H1 (cell line): ENCODE measurements around the gene TLR9. TPM values are rescaled to one million over a fixed set of nuclear protein-coding genes. Genes with fewer than 3 reads are reported as not detected.

Experiments
- CTCF ChIA-PET: fragments of 300-600 bp; sonication (Branson Sonifier 250); formaldehyde crosslinking; loops from one replicate; lab custom pipeline; 2021; ENCODE audit not compliant: partially characterized antibody; lab: Charles Lee
- POLR2A ChIA-PET: fragments of 300-600 bp; sonication (Branson Sonifier 250); formaldehyde crosslinking; loops from one replicate; lab custom pipeline; 2021; ENCODE audit warnings: inconsistent platforms; ENCODE audit not compliant: partially characterized antibody; lab: Charles Lee
- DNase-seq, 2 experiments: peaks; one replicate each; pipeline versions ENCODE4 v3.0.0 to v3.0.0-alpha.2; 2010 to 2022; ENCODE audit warnings: low spot score in 2 of 2, low read depth in 1 of 2, mixed read lengths in 1 of 2
- FAIRE-seq: peaks from 2 replicates; lab custom pipeline; 2011; peaks lifted over from hg19 to GRCh38; lab: Jason Lieb, UNC
- H2AFZ ChIP-seq: 2 replicates; pipeline ENCODE4 v1.8.1; 2012; ENCODE audit warnings: low read length, inconsistent platforms
- H2AK5ac ChIP-seq: 2 replicates; pipeline ENCODE4 v1.6.1; 2013; ENCODE audit warnings: low read depth, low read length
- H2BK120ac ChIP-seq: replicated peaks from 2 replicates; pipeline ENCODE3; 2013; ENCODE audit warnings: low read depth, low read length, inconsistent platforms
- H2BK12ac ChIP-seq: 2 replicates; pipeline ENCODE4 v1.6.1; 2013; ENCODE audit warnings: low read depth, low read length
- H2BK15ac ChIP-seq: 2 replicates; pipeline ENCODE4 v1.6.1; 2013; ENCODE audit warnings: low read length
- H2BK20ac ChIP-seq: 2 replicates; pipeline ENCODE4 v1.6.1; 2013; ENCODE audit warnings: low read length
- H2BK5ac ChIP-seq: 2 replicates; pipeline ENCODE4 v1.6.1; 2013; ENCODE audit warnings: low read depth, low read length
- H3K14ac ChIP-seq: 2 replicates; pipeline ENCODE4 v1.6.1; 2013; ENCODE audit warnings: inconsistent platforms; ENCODE audit not compliant: insufficient read length
- H3K18ac ChIP-seq: 2 replicates; pipeline ENCODE4 v1.6.1; 2013; ENCODE audit warnings: low read length; ENCODE audit errors: extremely low read depth
- H3K23ac ChIP-seq: 2 replicates; pipeline ENCODE4 v1.6.1; 2013; ENCODE audit warnings: inconsistent platforms; ENCODE audit not compliant: insufficient read length
- H3K23me2 ChIP-seq: 2 replicates; pipeline ENCODE4 v1.6.1; 2013; ENCODE audit warnings: low read depth, low read length
- H3K27ac ChIP-seq: 2 replicates; pipeline ENCODE4 v1.6.1; 2011; ENCODE audit warnings: low read depth, low read length, inconsistent platforms
- H3K27me3 ChIP-seq, 4 experiments: replicated peaks in 1 of 4; 1 replicate in 1 of 4; 2 replicates in 3 of 4; pipeline versions ENCODE4 v1.6.1 to v1.8.1; 2011 to 2013; ENCODE audit warnings: low read length in 3 of 4, mild to moderate bottlenecking in 3 of 4, inconsistent platforms in 2 of 4, mixed read lengths in 2 of 4, moderate library complexity in 1 of 4; ENCODE audit not compliant: control insufficient read depth in 3 of 4, insufficient read depth in 3 of 4; ENCODE audit errors: extremely low read depth in 1 of 4
- H3K36me3 ChIP-seq, 4 experiments: 2 replicates each; pipeline versions ENCODE4 v1.6.1 to v1.8.1; 2011 to 2013; ENCODE audit warnings: mild to moderate bottlenecking in 4 of 4, low read length in 3 of 4, moderate library complexity in 2 of 4, control low read depth in 1 of 4, inconsistent platforms in 1 of 4; ENCODE audit not compliant: insufficient read depth in 4 of 4, control insufficient read depth in 2 of 4
- H3K4ac ChIP-seq: replicated peaks from 2 replicates; pipeline ENCODE3; 2013; ENCODE audit warnings: low read length, low read depth, mixed read lengths, inconsistent platforms; ENCODE audit not compliant: insufficient read length
- H3K4me1 ChIP-seq, 4 experiments: replicated peaks in 1 of 4; 1 replicate in 1 of 4; 2 replicates in 3 of 4; pipeline versions ENCODE4 v1.6.1 to v1.8.1; 2011 to 2013; ENCODE audit warnings: low read length in 3 of 4, inconsistent platforms in 2 of 4, mixed read lengths in 1 of 4; ENCODE audit not compliant: insufficient read depth in 4 of 4, control insufficient read depth in 3 of 4
- H3K4me2 ChIP-seq, 2 experiments: 2 replicates each; pipeline versions ENCODE4 v1.6.1 to v1.8.1; 2011 to 2013; ENCODE audit warnings: low read depth in 2 of 2, low read length in 2 of 2, control low read depth in 1 of 2, inconsistent platforms in 1 of 2, mild to moderate bottlenecking in 1 of 2; ENCODE audit not compliant: insufficient read depth in 1 of 2
- H3K4me3 ChIP-seq, 4 experiments: fragments of 200-600, 300-600 bp in 1 of 4; sonication (generic), shearing (Covaris generic), sonication (Bioruptor Twin) in 1 of 4; 2 replicates each; pipeline versions ENCODE4 v1.5.1 to v1.8.1; 2011 to 2016; ENCODE audit warnings: low read length in 4 of 4, low read depth in 3 of 4, control low read depth in 2 of 4, inconsistent platforms in 2 of 4, mild to moderate bottlenecking in 2 of 4, mixed read lengths in 1 of 4, moderate library complexity in 1 of 4; ENCODE audit not compliant: insufficient read depth in 2 of 4; ENCODE audit errors: extremely low read depth in 1 of 4
- H3K56ac ChIP-seq: replicated peaks from 2 replicates; pipeline ENCODE3; 2013; ENCODE audit warnings: low read depth, mild to moderate bottlenecking, mixed read lengths, low read length, inconsistent platforms; ENCODE audit not compliant: insufficient read length
- H3K79me1 ChIP-seq: 2 replicates; pipeline ENCODE4 v1.6.1; 2013; ENCODE audit warnings: low read depth, low read length, control low read depth
- H3K79me2 ChIP-seq, 2 experiments: 2 replicates each; pipeline versions ENCODE4 v1.6.1 to v1.8.1; 2012 to 2013; ENCODE audit warnings: low read length in 2 of 2, mild to moderate bottlenecking in 2 of 2, inconsistent platforms in 1 of 2; ENCODE audit not compliant: insufficient read depth in 2 of 2, control insufficient read depth in 1 of 2
- H3K9ac ChIP-seq, 4 experiments: replicated peaks in 1 of 4; 1 replicate in 1 of 4; 2 replicates in 3 of 4; pipeline versions ENCODE4 v1.6.1 to v1.8.1; 2011 to 2013; ENCODE audit warnings: low read depth in 3 of 4, low read length in 3 of 4, control low read depth in 2 of 4, mild to moderate bottlenecking in 2 of 4, moderate library complexity in 2 of 4, inconsistent platforms in 1 of 4; ENCODE audit errors: extremely low read depth in 1 of 4
- H3K9me3 ChIP-seq, 2 experiments: 2 replicates each; pipeline versions ENCODE4 v1.6.1 to v1.8.1; 2012 to 2013; ENCODE audit warnings: mild to moderate bottlenecking in 2 of 2, moderate library complexity in 2 of 2, control low read depth in 1 of 2, inconsistent platforms in 1 of 2, low read depth in 1 of 2, low read length in 1 of 2, mixed read lengths in 1 of 2; ENCODE audit not compliant: insufficient read depth in 2 of 2
- H4K20me1 ChIP-seq, 2 experiments: replicated peaks in 1 of 2; 2 replicates each; pipeline versions ENCODE3 to v1.8.1; 2011 to 2013; ENCODE audit warnings: inconsistent platforms in 2 of 2, low read length in 2 of 2, mild to moderate bottlenecking in 1 of 2; ENCODE audit not compliant: insufficient read depth in 2 of 2, control insufficient read depth in 1 of 2
- H4K5ac ChIP-seq: 2 replicates; pipeline ENCODE4 v1.6.1; 2013; ENCODE audit warnings: low read length, low read depth, mixed read lengths, inconsistent platforms; ENCODE audit not compliant: insufficient read length
- H4K8ac ChIP-seq: 2 replicates; pipeline ENCODE4 v1.8.0; 2013; ENCODE audit warnings: mild to moderate bottlenecking, moderate library complexity, low read length, inconsistent platforms; ENCODE audit not compliant: insufficient read depth; ENCODE audit errors: extremely low read depth
- H4K91ac ChIP-seq: replicated peaks from 2 replicates; pipeline ENCODE3; 2013; ENCODE audit warnings: low read length, mixed read lengths, inconsistent platforms; ENCODE audit not compliant: insufficient read length
- CBX8 ChIP-seq: fragments of 300-800, 300-1000 bp; sonication (generic); IDR thresholded peaks from 2 replicates; pipeline ENCODE4 v1.7.1; 2016; ENCODE audit warnings: low read depth, low read length, borderline replicate concordance
- CEBPB ChIP-seq: IDR thresholded peaks from 2 replicates; pipeline ENCODE4 v1.6.1; 2012; ENCODE audit warnings: low read depth, low read length
- CHD1 ChIP-seq: IDR thresholded peaks from 2 replicates; pipeline ENCODE4 v1.6.1; 2012; ENCODE audit warnings: low read depth, low read length, improper control_type of control experiment
- CHD2 ChIP-seq: IDR thresholded peaks from 2 replicates; pipeline ENCODE4 v1.6.1; 2012; ENCODE audit warnings: low read length, improper control_type of control experiment
- JUN ChIP-seq: IDR thresholded peaks from 2 replicates; pipeline ENCODE4 v1.6.1; 2011; ENCODE audit warnings: low read depth, mild to moderate bottlenecking, improper control_type of control experiment, low read length
- JUND ChIP-seq: IDR thresholded peaks from 2 replicates; pipeline ENCODE4 v1.6.1; 2011; ENCODE audit warnings: mild to moderate bottlenecking, improper control_type of control experiment, low read length
- KDM4A ChIP-seq: IDR thresholded peaks from one replicate; pipeline ENCODE4 v1.7.1; 2012; ENCODE audit warnings: low read depth, mild to moderate bottlenecking, moderate library complexity, low read length, inconsistent platforms; ENCODE audit not compliant: severe bottlenecking
- NANOG ChIP-seq: IDR thresholded peaks from 2 replicates; pipeline ENCODE4 v1.6.1; 2011; ENCODE audit warnings: low read length, low read depth, mild to moderate bottlenecking, inconsistent platforms; ENCODE audit not compliant: insufficient read depth, poor library complexity, severe bottlenecking
- POLR2A ChIP-seq, 2 experiments: IDR thresholded peaks; 1 replicate in 1 of 2; 2 replicates in 1 of 2; pipeline ENCODE4 v1.6.1; 2011; ENCODE audit warnings: low read depth in 2 of 2, low read length in 2 of 2, mild to moderate bottlenecking in 2 of 2; ENCODE audit errors: control extremely low read depth in 1 of 2
- TBP ChIP-seq: IDR thresholded peaks from 2 replicates; pipeline ENCODE4 v1.6.1; 2011; ENCODE audit warnings: low read depth, low read length, improper control_type of control experiment
- WGBS, 2 experiments: shearing (Covaris generic) in 1 of 2; methylation state at CpG; one replicate each; pipeline versions ENCODE4 v1.1.6 to v1.1.7; 2013 to 2015; ENCODE audit warnings: low lambda C conversion rate in 2 of 2, mixed read lengths in 2 of 2, inconsistent platforms in 1 of 2, low coverage in 1 of 2, missing lambda C conversion rate in 1 of 2; ENCODE audit not compliant: insufficient replicate concordance in 2 of 2, insufficient coverage in 1 of 2, insufficient read length in 1 of 2; ENCODE audit errors: extremely low coverage in 1 of 2, missing lambda C conversion rate in 1 of 2; 5-methylcytosine and 5-hydroxymethylcytosine counted together
- polyA plus RNA-seq, 7 experiments: library from polyadenylated mRNA; depleted of rRNA in 3 of 7; stranded (reverse) in 5 of 7; unstranded in 2 of 7; fragments of >200 nt in 5 of 7; fragments of 200-250 nt in 2 of 7; gene quantifications; 1 replicate in 5 of 7; 2 replicates in 1 of 7; 4 replicates in 1 of 7; pipeline versions ENCODE4 v1.2.1 to v1.2.3, GENCODE V29; 2011 to 2013; ENCODE audit warnings: missing spikeins in 2 of 7, mixed read lengths in 2 of 7
- total RNA-seq: library from RNA; stranded (reverse); fragmentation: NEBNext Ultra II Directional; extraction: Animal tissue kit (Norgen Biotek cat#: 25700); gene quantifications from 2 replicates; pipeline ENCODE4 v1.2.1, GENCODE V29; 2021

The TLR9 gene
- total and polyA plus RNA-seq, 2 of the 8 experiments (the other 6 are each of a cell fraction or from before 2014, with no cell fraction given): 0.05 TPM; not detected in 1

- H3K36me3 ChIP-seq: no peaks in the 10 kb centered on the region
- FAIRE-seq (no peak), DNase-seq (no peak)
- POLR2A ChIA-PET: interaction anchor here (0.7 to 1.1 kb wide), 3 partner anchors 11 to 25 kb away, joined by 3 read pairs; no protein-coding TSS in a partner anchor
- H3K79me2 ChIP-seq: no peaks in the 10 kb centered on the region
- H3K79me1 ChIP-seq: no peaks in the 10 kb centered on the region
- H4K91ac ChIP-seq: peak overlapping the region; percentile 16
- H4K20me1 ChIP-seq: no peaks in the 10 kb centered on the region
- no peak overlapping the region for H2BK20ac ChIP-seq
- no peak overlapping the region for H3K4me3 ChIP-seq
- no peak overlapping the region for H2AK5ac ChIP-seq
- H2BK5ac ChIP-seq: no peak overlapping the region
- H4K5ac ChIP-seq: no peak overlapping the region
- H3K4me1 ChIP-seq: peaks cover 0 to 2% (median 0%) of the 10 kb centered on the region in 4 experiments; a peak in 2 of 7 replicates
- no peak overlapping the region for H3K4ac ChIP-seq
- H3K9me3 ChIP-seq: no peaks in the 10 kb centered on the region
- H4K8ac ChIP-seq: no peak overlapping the region
- WGBS, 2 experiments: 92% methylated on average over 5 of the region's 5 CpGs; no CpG with 5 or more reads in 1 of the 2 experiments
- no peak overlapping the region for H3K56ac ChIP-seq
- no peak overlapping the region for H2BK12ac ChIP-seq
- H3K27me3 ChIP-seq: no peaks in the 10 kb centered on the region
- H3K27ac ChIP-seq: no peak overlapping the region
- no peaks in the 10 kb centered on the region; the same call in 1 of the 2 replicates for H3K23me2 ChIP-seq
- no peak overlapping the region for H3K4me2 ChIP-seq
- H2BK15ac ChIP-seq: no peak overlapping the region
- H3K14ac ChIP-seq: no peak overlapping the region
- H3K18ac ChIP-seq: no peak overlapping the region
- no peak overlapping the region for H2BK120ac ChIP-seq
- H3K9ac ChIP-seq: no peak overlapping the region
- CTCF ChIA-PET: interaction anchor here (1.2 to 4.6 kb wide), 8 partner anchors 11 to 180 kb away, joined by 3 to 26 read pairs (median 6); no protein-coding TSS in a partner anchor
- H3K23ac ChIP-seq: no peak overlapping the region
- H2AFZ ChIP-seq: no peak overlapping the region
- TF ChIP-seq KDM4A (no peak), JUN (no peak), CEBPB (no peak), CHD1 (no peak), CBX8 (no peak), NANOG (no peak), TBP (no peak), CHD2 (no peak), POLR2A (IDR thresholded peaks at IDR 0.05; ENCODE audit: control extremely low read depth in 1 of 2, low read depth in 2 of 2, low read length in 2 of 2) (no peak), JUND (no peak)
Observed at GRCh38 chr3:52182196-52182595, 43.2 kb downstream of the TLR9 start.
